GM13976 (cell line): Measurements from ENCODE around the gene ZNF222.

Experiments used
- DNase-seq: peaks from one replicate; pipeline ENCODE4 v3.0.0; 2012; ENCODE audit warnings: low spot score
- CTCF ChIP-seq: IDR thresholded peaks from 2 replicates; pipeline ENCODE4 v1.5.1; 2012; ENCODE audit warnings: borderline replicate concordance, mild to moderate bottlenecking; ENCODE audit not compliant: insufficient read depth; ENCODE audit errors: extremely low read depth, missing control alignments, control extremely low read depth
- in situ Hi-C: fragments of 300-500 bp; cut with MboI; formaldehyde crosslinking; loops from one replicate; pipeline ENCODE4 v1.12.0; 2022; ENCODE audit warnings: low sequenced_read_pairs, mixed read lengths, inconsistent platforms; ENCODE audit not compliant: unreplicated experiment

Gene ZNF222

GRCh38 chr19:44019498-44019897 lies 5.7 kb upstream of the ZNF222 start:
- TF ChIP-seq CTCF: no peak
- in situ Hi-C loops: no loop called here
- no peak for DNase-seq

DNA sequence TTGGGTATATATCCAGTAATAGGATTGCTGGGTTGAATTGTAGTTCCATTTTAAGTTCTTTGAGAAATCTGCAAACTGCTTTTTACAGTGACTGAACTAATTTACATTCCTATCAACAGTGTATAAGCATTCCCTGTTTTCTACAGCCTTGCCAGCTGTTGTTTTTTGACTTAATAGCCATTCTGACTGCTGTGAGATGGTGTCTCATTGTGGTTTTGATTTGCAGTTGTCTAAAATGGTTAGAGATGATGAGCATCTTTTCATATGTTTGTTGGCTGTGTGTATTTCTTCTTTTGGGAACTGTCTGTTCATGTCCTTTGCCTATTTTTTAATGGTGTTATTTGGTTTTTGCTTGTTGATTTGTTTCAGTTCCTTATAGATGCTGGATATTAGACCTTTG lies 4.0 kb upstream of the ZNF222 start:
- no peak for DNase-seq
- in situ Hi-C loops: no loop called here
- TF ChIP-seq CTCF: no peak

DNA sequence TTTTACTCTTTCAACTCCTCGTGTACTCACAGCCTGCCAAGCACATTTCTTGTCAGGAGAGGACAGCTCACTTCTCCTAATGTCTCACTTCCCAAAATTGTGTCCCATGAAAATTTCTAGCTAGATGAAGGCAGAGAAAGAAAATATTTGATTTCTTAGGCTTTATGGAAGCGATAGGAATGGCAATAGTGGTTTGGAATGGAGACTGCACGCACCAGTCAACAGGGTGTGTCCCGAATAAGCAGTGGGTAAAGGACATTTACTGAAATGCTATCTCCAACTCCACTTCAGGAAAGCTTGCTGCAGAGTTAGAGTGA lies 321 bp upstream of the ZNF222 start:
- in situ Hi-C loops: no loop called here
- no peak for DNase-seq
- TF ChIP-seq CTCF: no peak

DNA sequence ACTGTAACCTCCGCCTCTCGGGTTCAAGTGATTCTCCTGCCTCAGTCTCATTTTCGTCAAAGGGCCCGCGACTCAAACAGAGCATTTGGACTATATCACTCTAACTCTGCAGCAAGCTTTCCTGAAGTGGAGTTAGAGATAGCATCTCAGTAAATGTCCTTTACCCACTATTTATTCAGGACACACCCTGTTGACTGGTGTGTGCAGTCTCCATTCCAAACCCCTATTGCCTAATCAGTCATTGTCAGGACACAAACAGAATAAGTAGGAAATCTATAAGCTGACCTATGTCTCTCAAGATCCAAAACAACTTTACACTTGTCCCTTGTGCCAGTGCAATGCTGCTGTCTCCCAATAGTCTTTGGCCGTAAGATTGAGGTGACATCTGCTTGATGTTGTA lies 1.4 kb downstream of the ZNF222 start:
- no peak for TF ChIP-seq CTCF
- no peak for DNase-seq
- in situ Hi-C loops: no loop called here

DNA sequence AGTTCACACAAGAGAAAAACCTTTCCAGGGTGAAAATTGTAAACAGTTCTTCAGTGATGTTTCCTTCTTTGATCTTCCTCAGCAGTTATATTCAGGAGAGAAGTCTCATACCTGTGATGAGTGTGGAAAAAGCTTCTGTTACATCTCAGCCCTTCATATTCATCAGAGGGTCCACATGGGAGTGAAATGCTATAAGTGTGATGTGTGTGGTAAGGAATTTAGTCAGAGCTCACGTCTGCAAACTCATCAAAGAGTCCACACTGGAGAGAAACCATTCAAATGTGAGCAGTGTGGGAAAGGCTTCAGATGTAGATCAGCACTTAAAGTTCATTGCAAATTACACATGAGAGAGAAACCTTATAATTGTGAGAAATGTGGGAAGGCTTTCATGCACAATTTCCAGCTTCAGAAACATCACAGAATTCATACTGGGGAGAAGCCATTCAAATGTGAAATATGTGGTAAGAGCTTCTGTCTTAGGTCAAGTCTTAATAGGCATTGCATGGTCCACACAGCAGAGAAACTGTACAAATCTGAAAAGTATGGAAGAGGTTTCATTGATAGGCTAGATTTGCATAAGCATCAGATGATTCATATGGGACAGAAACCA lies 6.9 kb downstream of the ZNF222 start:
- no peak for DNase-seq
- TF ChIP-seq CTCF: no peak
- in situ Hi-C loops: no loop called here

DNA sequence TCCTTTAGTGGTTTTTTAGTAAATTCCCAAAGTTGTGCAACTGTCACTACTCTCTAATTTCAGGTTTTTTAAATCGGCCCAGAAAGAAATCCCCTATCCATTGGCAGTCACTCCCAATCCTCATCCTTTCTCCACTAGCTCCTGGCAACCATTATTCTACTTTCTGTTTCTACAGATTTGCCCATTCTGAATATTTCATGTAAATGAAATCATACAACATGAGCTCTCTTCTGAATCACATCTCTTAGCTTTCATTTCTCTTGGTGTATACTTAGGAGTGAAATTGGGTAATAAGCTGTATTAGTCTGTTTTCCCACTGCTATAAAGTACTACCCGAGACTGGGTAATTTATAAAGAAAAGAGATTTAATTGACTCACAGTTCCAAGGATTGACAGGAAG lies 17.0 kb downstream of the ZNF222 start:
- TF ChIP-seq CTCF: no peak
- DNase-seq: no peak
- in situ Hi-C loops: no loop called here
